K562 (cell line): ENCODE data around the gene GARIN5B. TPM values are rescaled to one million over a fixed set of nuclear protein-coding genes. Genes with fewer than 3 reads are reported as not detected.

Experiments
- CXXC5 ChIP-seq: fragments of 250-450 bp; sonication (Bioruptor Pico); IDR thresholded peaks from 2 replicates; pipeline ENCODE4 v1.8.0; 2022; ENCODE audit warnings: inconsistent platforms, mild to moderate bottlenecking, moderate library complexity
- EHMT2 ChIP-seq: fragments of 450-650 bp; IDR thresholded peaks from 2 replicates; pipeline ENCODE4 v1.6.1; 2018; ENCODE audit warnings: antibody characterized with exemption
- GTF2E2 ChIP-seq: fragments of 200-800 bp; sonication (Bioruptor generic); IDR thresholded peaks from 2 replicates; pipeline ENCODE4 v1.6.1; 2016; ENCODE audit warnings: missing genetic modification characterization, missing compliant biosample characterization
- KDM2B ChIP-seq: fragments of 250-450 bp; sonication (Bioruptor Pico); IDR thresholded peaks from 2 replicates; pipeline ENCODE4 v1.8.0; 2021; ENCODE audit warnings: mild to moderate bottlenecking, moderate library complexity
- MEIS2 ChIP-seq: fragments of 450-650 bp; IDR thresholded peaks from 2 replicates; pipeline ENCODE4 v1.6.1; 2014; ENCODE audit warnings: mild to moderate bottlenecking; ENCODE audit not compliant: partially characterized antibody
- POLR2B ChIP-seq: fragments of 450-650 bp; IDR thresholded peaks from 2 replicates; pipeline ENCODE4 v1.6.1; 2018; ENCODE audit warnings: low read depth; ENCODE audit not compliant: partially characterized antibody
- SIRT6 ChIP-seq: IDR thresholded peaks from one replicate; pipeline ENCODE4 v1.6.1; 2012; ENCODE audit warnings: low read depth, mild to moderate bottlenecking, control low read depth, inconsistent platforms, low read length, moderate library complexity
- ZNF311 ChIP-seq: fragments of 250-450 bp; sonication (Bioruptor Pico); IDR thresholded peaks from 2 replicates; pipeline ENCODE4 v1.4.0; 2020; ENCODE audit warnings: mild to moderate bottlenecking, moderate library complexity
- ZNF444 ChIP-seq: fragments of 250-450 bp; sonication (Bioruptor Pico); IDR thresholded peaks from 2 replicates; pipeline ENCODE4 v1.4.0; 2020; ENCODE audit warnings: mild to moderate bottlenecking, moderate library complexity
- ZNF780A ChIP-seq: fragments of 250-450 bp; sonication (Bioruptor Pico); IDR thresholded peaks from 2 replicates; pipeline ENCODE4 v1.5.0; 2021; ENCODE audit warnings: mild to moderate bottlenecking
- polyA plus RNA-seq, 8 experiments: library from polyadenylated mRNA; depleted of rRNA in 4 of 8; stranded (reverse) in 5 of 8; unstranded in 3 of 8; fragments of >200 nt; fragmentation: Nextera tagmentation in 2 of 8; fragmentation: Illumina TruSeq in 1 of 8; extraction: Ambion mirVana in 2 of 8; extraction: Trizol in 1 of 8; gene quantifications; 2 replicates each; pipeline versions ENCODE4 v1.2.1 to v1.2.3, GENCODE V29; 2011 to 2014; ENCODE audit warnings: inconsistent platforms in 1 of 8, missing spikeins in 1 of 8
- total RNA-seq, 7 experiments: library from RNA; depleted of rRNA in 6 of 7; stranded (reverse); fragments of >200 nt in 6 of 7; fragmentation: Illumina TruSeq in 2 of 7; extraction: Trizol in 2 of 7; gene quantifications; 2 replicates each; pipeline versions ENCODE4 v1.2.1 to v1.2.3, GENCODE V29; 2011 to 2021; ENCODE audit warnings: low replicate concordance in 1 of 7
- TF ChIP-seq, protein P1 (sequence below): sonication (generic); formaldehyde crosslinking; IDR thresholded peaks from 2 replicates; pipeline ENCODE4 v1.8.0; 2022; ENCODE audit warnings: mild to moderate bottlenecking, missing genetic modification reagents, borderline replicate concordance
- TF ChIP-seq, protein P2 (sequence below): fragments of 450-650 bp; IDR thresholded peaks from 2 replicates; pipeline ENCODE4 v1.7.1; 2018; ENCODE audit warnings: mild to moderate bottlenecking, low read depth; ENCODE audit not compliant: partially characterized antibody
- TF ChIP-seq, protein P3 (sequence below): fragments of 450-650 bp; IDR thresholded peaks from 2 replicates; pipeline ENCODE4 v1.6.1; 2016
- TF ChIP-seq, protein P4 (sequence below): fragments of 450-650 bp; IDR thresholded peaks from 2 replicates; pipeline ENCODE4 v1.6.1; 2018; ENCODE audit warnings: mild to moderate bottlenecking, low read depth; ENCODE audit not compliant: partially characterized antibody
- TF ChIP-seq, protein P5 (sequence below), 2 experiments: fragments of 450-650 bp in 1 of 2; sonication (generic) in 1 of 2; formaldehyde crosslinking; conservative IDR thresholded peaks; 2 replicates each; pipeline versions ENCODE4 v1.4.0 to v1.8.1; 2020 to 2022; ENCODE audit warnings: mild to moderate bottlenecking in 1 of 2, missing genetic modification reagents in 1 of 2
- TF ChIP-seq, protein P6 (sequence below): sonication (generic); formaldehyde crosslinking; IDR thresholded peaks from 2 replicates; pipeline ENCODE4 v1.9.0; 2022; ENCODE audit warnings: mild to moderate bottlenecking, missing genetic modification reagents

GARIN5B gene
- total and polyA plus RNA-seq, 9 of the 15 experiments (the other 6 are each of a cell fraction or from before 2014, with no cell fraction given) = not detected

DNA sequence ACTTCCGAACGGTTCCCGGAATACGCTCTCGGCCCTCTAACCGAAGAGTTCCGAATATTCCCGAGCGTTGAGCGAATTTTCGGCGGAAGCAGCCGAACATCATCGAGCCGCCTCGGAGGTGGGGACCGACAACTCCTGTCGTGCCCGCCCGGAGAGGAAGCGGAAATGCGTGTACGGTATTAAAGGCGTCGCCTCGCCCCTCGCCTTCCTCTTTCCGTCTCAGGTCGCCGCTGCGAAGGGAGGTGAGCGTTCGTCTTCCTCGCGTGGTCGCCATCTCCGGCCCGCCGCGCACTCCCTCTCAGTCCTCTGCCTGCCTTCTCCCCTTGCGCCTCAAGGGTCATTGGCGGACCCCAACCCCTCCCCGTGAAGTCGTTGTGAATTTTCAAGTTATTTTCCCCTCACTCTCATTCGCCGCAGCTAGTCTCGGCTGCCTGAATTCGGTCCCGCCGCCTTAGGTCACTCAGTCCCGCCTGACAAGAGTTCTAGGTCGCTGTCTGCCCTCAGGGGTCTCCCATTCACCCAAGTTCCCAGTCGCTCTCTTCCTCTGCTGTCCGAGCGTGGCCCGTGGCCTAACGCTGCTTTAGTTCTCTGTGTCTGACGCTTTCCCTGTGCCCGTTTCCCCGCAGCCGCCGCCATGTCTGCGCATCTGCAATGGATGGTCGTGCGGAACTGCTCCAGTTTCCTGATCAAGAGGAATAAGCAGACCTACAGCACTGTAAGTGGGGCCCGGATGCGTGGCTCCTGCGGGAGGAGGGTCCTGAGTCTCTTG is 22.8 kb upstream of the GARIN5B start, which contains the start of gene RPL28 (continued):
- TF ChIP-seq, protein P1, sequence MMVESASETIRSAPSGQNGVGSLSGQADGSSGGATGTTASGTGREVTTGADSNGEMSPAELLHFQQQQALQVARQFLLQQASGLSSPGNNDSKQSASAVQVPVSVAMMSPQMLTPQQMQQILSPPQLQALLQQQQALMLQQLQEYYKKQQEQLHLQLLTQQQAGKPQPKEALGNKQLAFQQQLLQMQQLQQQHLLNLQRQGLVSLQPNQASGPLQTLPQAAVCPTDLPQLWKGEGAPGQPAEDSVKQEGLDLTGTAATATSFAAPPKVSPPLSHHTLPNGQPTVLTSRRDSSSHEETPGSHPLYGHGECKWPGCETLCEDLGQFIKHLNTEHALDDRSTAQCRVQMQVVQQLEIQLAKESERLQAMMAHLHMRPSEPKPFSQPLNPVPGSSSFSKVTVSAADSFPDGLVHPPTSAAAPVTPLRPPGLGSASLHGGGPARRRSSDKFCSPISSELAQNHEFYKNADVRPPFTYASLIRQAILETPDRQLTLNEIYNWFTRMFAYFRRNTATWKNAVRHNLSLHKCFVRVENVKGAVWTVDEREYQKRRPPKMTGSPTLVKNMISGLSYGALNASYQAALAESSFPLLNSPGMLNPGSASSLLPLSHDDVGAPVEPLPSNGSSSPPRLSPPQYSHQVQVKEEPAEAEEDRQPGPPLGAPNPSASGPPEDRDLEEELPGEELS (CRISPR knock-in tag) = no peak
- TF ChIP-seq ZNF444 (CRISPR knock-in tag) = no peak
- TF ChIP-seq, protein P2, sequence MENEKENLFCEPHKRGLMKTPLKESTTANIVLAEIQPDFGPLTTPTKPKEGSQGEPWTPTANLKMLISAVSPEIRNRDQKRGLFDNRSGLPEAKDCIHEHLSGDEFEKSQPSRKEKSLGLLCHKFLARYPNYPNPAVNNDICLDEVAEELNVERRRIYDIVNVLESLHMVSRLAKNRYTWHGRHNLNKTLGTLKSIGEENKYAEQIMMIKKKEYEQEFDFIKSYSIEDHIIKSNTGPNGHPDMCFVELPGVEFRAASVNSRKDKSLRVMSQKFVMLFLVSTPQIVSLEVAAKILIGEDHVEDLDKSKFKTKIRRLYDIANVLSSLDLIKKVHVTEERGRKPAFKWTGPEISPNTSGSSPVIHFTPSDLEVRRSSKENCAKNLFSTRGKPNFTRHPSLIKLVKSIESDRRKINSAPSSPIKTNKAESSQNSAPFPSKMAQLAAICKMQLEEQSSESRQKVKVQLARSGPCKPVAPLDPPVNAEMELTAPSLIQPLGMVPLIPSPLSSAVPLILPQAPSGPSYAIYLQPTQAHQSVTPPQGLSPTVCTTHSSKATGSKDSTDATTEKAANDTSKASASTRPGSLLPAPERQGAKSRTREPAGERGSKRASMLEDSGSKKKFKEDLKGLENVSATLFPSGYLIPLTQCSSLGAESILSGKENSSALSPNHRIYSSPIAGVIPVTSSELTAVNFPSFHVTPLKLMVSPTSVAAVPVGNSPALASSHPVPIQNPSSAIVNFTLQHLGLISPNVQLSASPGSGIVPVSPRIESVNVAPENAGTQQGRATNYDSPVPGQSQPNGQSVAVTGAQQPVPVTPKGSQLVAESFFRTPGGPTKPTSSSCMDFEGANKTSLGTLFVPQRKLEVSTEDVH = peak; percentile 53
- TF ChIP-seq POLR2B = peak; percentile 99
- TF ChIP-seq ZNF780A (CRISPR knock-in tag) = no peak
- no peak for TF ChIP-seq EHMT2
- no peak for TF ChIP-seq KDM2B (CRISPR knock-in tag)
- TF ChIP-seq, protein P3, sequence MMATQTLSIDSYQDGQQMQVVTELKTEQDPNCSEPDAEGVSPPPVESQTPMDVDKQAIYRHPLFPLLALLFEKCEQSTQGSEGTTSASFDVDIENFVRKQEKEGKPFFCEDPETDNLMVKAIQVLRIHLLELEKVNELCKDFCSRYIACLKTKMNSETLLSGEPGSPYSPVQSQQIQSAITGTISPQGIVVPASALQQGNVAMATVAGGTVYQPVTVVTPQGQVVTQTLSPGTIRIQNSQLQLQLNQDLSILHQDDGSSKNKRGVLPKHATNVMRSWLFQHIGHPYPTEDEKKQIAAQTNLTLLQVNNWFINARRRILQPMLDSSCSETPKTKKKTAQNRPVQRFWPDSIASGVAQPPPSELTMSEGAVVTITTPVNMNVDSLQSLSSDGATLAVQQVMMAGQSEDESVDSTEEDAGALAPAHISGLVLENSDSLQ = peak; percentile 79
- no peak for TF ChIP-seq ZNF311
- peak; percentile 38 for TF ChIP-seq MEIS2
- TF ChIP-seq, protein P4, sequence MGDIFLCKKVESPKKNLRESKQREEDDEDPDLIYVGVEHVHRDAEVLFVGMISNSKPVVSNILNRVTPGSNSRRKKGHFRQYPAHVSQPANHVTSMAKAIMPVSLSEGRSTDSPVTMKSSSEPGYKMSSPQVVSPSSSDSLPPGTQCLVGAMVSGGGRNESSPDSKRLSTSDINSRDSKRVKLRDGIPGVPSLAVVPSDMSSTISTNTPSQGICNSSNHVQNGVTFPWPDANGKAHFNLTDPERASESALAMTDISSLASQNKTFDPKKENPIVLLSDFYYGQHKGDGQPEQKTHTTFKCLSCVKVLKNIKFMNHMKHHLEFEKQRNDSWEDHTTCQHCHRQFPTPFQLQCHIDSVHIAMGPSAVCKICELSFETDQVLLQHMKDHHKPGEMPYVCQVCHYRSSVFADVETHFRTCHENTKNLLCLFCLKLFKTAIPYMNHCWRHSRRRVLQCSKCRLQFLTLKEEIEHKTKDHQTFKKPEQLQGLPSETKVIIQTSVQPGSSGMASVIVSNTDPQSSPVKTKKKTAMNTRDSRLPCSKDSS = no peak
- TF ChIP-seq, protein P5, sequence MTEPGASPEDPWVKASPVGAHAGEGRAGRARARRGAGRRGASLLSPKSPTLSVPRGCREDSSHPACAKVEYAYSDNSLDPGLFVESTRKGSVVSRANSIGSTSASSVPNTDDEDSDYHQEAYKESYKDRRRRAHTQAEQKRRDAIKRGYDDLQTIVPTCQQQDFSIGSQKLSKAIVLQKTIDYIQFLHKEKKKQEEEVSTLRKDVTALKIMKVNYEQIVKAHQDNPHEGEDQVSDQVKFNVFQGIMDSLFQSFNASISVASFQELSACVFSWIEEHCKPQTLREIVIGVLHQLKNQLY (CRISPR knock-in tag; conservative IDR thresholded peaks at IDR 0.05) = no peak
- peak; percentile 95; the same call in 1 of the 2 replicates for TF ChIP-seq GTF2E2 (tag)
- TF ChIP-seq CXXC5 (CRISPR knock-in tag) = peak; percentile 89
- TF ChIP-seq, protein P6, sequence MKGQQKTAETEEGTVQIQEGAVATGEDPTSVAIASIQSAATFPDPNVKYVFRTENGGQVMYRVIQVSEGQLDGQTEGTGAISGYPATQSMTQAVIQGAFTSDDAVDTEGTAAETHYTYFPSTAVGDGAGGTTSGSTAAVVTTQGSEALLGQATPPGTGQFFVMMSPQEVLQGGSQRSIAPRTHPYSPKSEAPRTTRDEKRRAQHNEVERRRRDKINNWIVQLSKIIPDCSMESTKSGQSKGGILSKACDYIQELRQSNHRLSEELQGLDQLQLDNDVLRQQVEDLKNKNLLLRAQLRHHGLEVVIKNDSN (CRISPR knock-in tag) = no peak
- no peak for TF ChIP-seq SIRT6
